IMR-90 (cell line): Measurements from ENCODE around the gene TBC1D3B.
"Not testable (repeated sequence)": the region's sequence is repeated elsewhere in the genome, so short reads cannot be mapped to it uniquely, and the experiment has no call there.

Experiments
- POLR2A ChIP-seq: IDR thresholded peaks from 2 replicates; pipeline ENCODE4 v1.6.1; 2012; ENCODE audit warnings: mild to moderate bottlenecking, low read depth, low read length
- RAD21 ChIP-seq: IDR thresholded peaks from 2 replicates; pipeline ENCODE4 v1.6.1; 2012; ENCODE audit warnings: low read length, improper control_type of control experiment
- SMC3 ChIP-seq: fragments of 150-350 bp; IDR thresholded peaks from 2 replicates; pipeline ENCODE4 v1.6.1; 2016; ENCODE audit warnings: low read depth, mild to moderate bottlenecking, antibody characterized with exemption, low read length, moderate library complexity
- TF ChIP-seq, protein P1 (sequence below): conservative IDR thresholded peaks from 2 replicates; pipeline ENCODE4 v1.5.1; 2012; ENCODE audit warnings: mild to moderate bottlenecking, low read depth, low read length, improper control_type of control experiment
- TF ChIP-seq, protein P2 (sequence below): fragments of 150-350 bp; IDR thresholded peaks from 2 replicates; pipeline ENCODE4 v1.6.1; 2017; ENCODE audit warnings: mild to moderate bottlenecking, antibody characterized with exemption, low read length, low read depth

DNA sequence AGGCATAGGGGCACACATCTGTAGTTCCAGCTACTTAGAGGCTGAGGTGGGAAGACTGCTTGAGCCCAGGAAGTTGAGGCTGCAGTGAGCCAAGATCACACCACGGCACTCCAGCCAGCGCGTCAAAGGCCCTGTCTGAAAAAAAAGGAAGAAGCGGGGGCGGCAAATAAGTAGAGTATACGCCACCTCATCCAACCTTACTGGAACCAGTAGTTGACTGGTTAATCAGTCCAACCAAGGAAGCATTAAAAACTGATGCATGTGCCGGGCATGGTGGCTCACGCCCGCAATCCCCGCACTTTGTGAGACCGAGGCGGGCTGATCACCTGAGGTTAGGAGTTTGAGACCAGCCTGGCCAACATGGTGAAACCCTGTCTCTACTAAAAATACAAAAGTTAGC lies 46.5 kb upstream of the TBC1D3B start:
- not testable (repeated sequence) for TF ChIP-seq SMC3, RAD21, POLR2A
- TF ChIP-seq, protein P1, sequence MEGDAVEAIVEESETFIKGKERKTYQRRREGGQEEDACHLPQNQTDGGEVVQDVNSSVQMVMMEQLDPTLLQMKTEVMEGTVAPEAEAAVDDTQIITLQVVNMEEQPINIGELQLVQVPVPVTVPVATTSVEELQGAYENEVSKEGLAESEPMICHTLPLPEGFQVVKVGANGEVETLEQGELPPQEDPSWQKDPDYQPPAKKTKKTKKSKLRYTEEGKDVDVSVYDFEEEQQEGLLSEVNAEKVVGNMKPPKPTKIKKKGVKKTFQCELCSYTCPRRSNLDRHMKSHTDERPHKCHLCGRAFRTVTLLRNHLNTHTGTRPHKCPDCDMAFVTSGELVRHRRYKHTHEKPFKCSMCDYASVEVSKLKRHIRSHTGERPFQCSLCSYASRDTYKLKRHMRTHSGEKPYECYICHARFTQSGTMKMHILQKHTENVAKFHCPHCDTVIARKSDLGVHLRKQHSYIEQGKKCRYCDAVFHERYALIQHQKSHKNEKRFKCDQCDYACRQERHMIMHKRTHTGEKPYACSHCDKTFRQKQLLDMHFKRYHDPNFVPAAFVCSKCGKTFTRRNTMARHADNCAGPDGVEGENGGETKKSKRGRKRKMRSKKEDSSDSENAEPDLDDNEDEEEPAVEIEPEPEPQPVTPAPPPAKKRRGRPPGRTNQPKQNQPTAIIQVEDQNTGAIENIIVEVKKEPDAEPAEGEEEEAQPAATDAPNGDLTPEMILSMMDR: not testable (repeated sequence)
- TF ChIP-seq, protein P2, sequence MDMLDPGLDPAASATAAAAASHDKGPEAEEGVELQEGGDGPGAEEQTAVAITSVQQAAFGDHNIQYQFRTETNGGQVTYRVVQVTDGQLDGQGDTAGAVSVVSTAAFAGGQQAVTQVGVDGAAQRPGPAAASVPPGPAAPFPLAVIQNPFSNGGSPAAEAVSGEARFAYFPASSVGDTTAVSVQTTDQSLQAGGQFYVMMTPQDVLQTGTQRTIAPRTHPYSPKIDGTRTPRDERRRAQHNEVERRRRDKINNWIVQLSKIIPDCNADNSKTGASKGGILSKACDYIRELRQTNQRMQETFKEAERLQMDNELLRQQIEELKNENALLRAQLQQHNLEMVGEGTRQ: not testable (repeated sequence)
